ENCODE data around the gene DYNLT4. TPM values are rescaled to one million over a fixed set of nuclear protein-coding genes. Genes with fewer than 3 reads are reported as not detected.

DYNLT4 gene
- total RNA-seq, 1 experiment from 2014 or later, result 0.31 TPM

GRCh38 chr1:44807364-44808062, 362 bp upstream of the DYNLT4 start (continued):
- TF ChIP-seq PRDM15 (CRISPR knock-in tag; IDR thresholded peaks at IDR 0.05) (no peak), ZNF425 (CRISPR knock-in tag; conservative IDR thresholded peaks at IDR 0.05) (no peak), FOXP4 (CRISPR knock-in tag; IDR thresholded peaks at IDR 0.05) (no peak), ZNF263 (CRISPR knock-in tag; IDR thresholded peaks at IDR 0.05; ENCODE audit: low read depth) (no peak), NFE2L1 (CRISPR knock-in tag; IDR thresholded peaks at IDR 0.05) (peak; percentile 13; the same call in 1 of the 2 replicates), CREM (CRISPR knock-in tag; IDR thresholded peaks at IDR 0.05) (peak; percentile 30; the same call in 1 of the 2 replicates), ZNF671 (CRISPR knock-in tag; IDR thresholded peaks at IDR 0.05) (no peak), ZNF532 (CRISPR knock-in tag; IDR thresholded peaks at IDR 0.05; ENCODE audit: borderline replicate concordance) (peak; percentile 16), ATF1 (CRISPR knock-in tag; IDR thresholded peaks at IDR 0.05) (0 out of 2 replicates have a peak, but pooled peaks have one; percentile 20), RELA (CRISPR knock-in tag; IDR thresholded peaks at IDR 0.05; ENCODE audit: borderline replicate concordance) (no peak), ZNF416 (CRISPR knock-in tag; IDR thresholded peaks at IDR 0.05) (no peak), ZNF219 (CRISPR knock-in tag; IDR thresholded peaks at IDR 0.05; ENCODE audit: borderline replicate concordance) (no peak), ZNF317 (CRISPR knock-in tag; IDR thresholded peaks at IDR 0.05; ENCODE audit: borderline replicate concordance, low read depth) (no peak)

Data from WTC11 (cell line).